Measurements from ENCODE around the gene SKA3. TPM values are rescaled to one million over a fixed set of nuclear protein-coding genes. Genes with fewer than 3 reads are reported as not detected.

The SKA3 gene
- total RNA-seq, 1 experiment from 2014 or later = 61.8 TPM

DNA sequence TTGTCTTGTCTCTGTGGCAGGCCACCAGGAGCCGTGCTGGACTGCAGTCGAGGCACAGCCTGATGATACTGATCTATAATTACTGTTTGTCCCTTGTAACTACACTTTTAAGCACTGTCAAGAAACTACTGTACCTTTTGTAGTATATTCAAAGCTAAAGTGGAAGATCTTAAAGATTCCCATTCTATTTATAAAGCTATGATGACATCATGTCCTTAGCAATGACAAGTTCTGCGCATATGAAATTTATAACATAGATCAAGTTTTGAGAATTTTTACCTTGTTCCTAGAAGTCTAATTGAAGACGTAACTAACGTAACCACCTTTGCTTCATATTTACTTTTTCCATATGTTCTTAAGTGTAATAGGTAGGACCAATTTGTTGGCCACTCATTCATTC is 58.2 kb downstream of the SKA3 start:
- Histone ChIP-seq H3K27ac (ENCODE audit: insufficient read length, low read depth, low read length) (no peak overlapping the region), H3K23me2 (ENCODE audit: insufficient read length, low read depth, low read length, poor library complexity, severe bottlenecking) (no peaks in the 10 kb centered on the region), H2BK120ac (ENCODE audit: low read depth, low read length, poor library complexity, severe bottlenecking) (no peak overlapping the region), H3K79me2 (ENCODE audit: insufficient read depth, low read length) (no peaks in the 10 kb centered on the region), H2BK5ac (ENCODE audit: insufficient read length, low read length) (no peak overlapping the region), H2AK5ac (ENCODE audit: insufficient read length, low read length) (no peak overlapping the region), H2AFZ (ENCODE audit: low read length) (no peak overlapping the region), H3K18ac (ENCODE audit: insufficient read length, low read depth, low read length) (no peak overlapping the region), H3K56ac (ENCODE audit: insufficient read length, low read depth, low read length) (no peak overlapping the region), H4K8ac (replicated peaks; ENCODE audit: insufficient read length, low read depth, low read length) (no peak overlapping the region), H3K4me1 (ENCODE audit: insufficient read depth, low read length) (peaks cover 3% of the 10 kb centered on the region; the same call in 1 of the 2 replicates), H4K91ac (ENCODE audit: insufficient read length, low read depth, low read length) (no peak overlapping the region), H3K4me2 (ENCODE audit: insufficient read depth, insufficient read length, low read length) (no peak overlapping the region), H2BK20ac (ENCODE audit: low read depth, low read length, poor library complexity, severe bottlenecking) (no peak overlapping the region), H4K5ac (ENCODE audit: insufficient read length, low read depth, low read length) (no peak overlapping the region), H3K9me3 (ENCODE audit: control insufficient read depth, low read depth, low read length) (no peaks in the 10 kb centered on the region), H3T11ph (ENCODE audit: low read length) (no peak overlapping the region), H3K23ac (ENCODE audit: insufficient read length, low read depth, low read length) (no peak overlapping the region), H3K27me3 (ENCODE audit: insufficient read depth, low read length) (no peaks in the 10 kb centered on the region), H3K79me1 (ENCODE audit: insufficient read depth, low read depth, low read length, poor library complexity, severe bottlenecking) (no peaks in the 10 kb centered on the region), H3K9ac (ENCODE audit: extremely low read depth, insufficient read length, low read length) (no peak overlapping the region), H2BK15ac (ENCODE audit: low read depth, low read length) (no peak overlapping the region), H4K20me1 (ENCODE audit: control insufficient read depth, insufficient read depth, insufficient read length) (no peaks in the 10 kb centered on the region), H2BK12ac (ENCODE audit: insufficient read length, low read depth, low read length) (no peak overlapping the region), H3K4ac (ENCODE audit: low read depth, low read length) (no peak overlapping the region), H3K14ac (ENCODE audit: insufficient read depth, low read length) (no peak overlapping the region)
- peaks cover 0 to 10% (median 2%) of the 10 kb centered on the region in 3 experiments; a peak in 6 of 7 replicates for H3K36me3 Mint-ChIP-seq (ENCODE audit: insufficient read depth in 1 of 3, low read depth in 3 of 3)
- no peak overlapping the region for H3K27ac Mint-ChIP-seq
- DNase-seq = no peak
- peaks cover 33% of the 10 kb centered on the region in 2 experiments for H3K4me1 Mint-ChIP-seq
- TF ChIP-seq, protein P1, sequence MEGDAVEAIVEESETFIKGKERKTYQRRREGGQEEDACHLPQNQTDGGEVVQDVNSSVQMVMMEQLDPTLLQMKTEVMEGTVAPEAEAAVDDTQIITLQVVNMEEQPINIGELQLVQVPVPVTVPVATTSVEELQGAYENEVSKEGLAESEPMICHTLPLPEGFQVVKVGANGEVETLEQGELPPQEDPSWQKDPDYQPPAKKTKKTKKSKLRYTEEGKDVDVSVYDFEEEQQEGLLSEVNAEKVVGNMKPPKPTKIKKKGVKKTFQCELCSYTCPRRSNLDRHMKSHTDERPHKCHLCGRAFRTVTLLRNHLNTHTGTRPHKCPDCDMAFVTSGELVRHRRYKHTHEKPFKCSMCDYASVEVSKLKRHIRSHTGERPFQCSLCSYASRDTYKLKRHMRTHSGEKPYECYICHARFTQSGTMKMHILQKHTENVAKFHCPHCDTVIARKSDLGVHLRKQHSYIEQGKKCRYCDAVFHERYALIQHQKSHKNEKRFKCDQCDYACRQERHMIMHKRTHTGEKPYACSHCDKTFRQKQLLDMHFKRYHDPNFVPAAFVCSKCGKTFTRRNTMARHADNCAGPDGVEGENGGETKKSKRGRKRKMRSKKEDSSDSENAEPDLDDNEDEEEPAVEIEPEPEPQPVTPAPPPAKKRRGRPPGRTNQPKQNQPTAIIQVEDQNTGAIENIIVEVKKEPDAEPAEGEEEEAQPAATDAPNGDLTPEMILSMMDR (conservative IDR thresholded peaks at IDR 0.05) = no peak
- no CpG with 5 or more reads among the region's 5 CpGs for WGBS (ENCODE audit: extremely low coverage, insufficient read length, low lambda C conversion rate)
- H3K27me3 Mint-ChIP-seq (ENCODE audit: low read depth) = no peaks in the 10 kb centered on the region
- no peak overlapping the region for H3K4me3 Mint-ChIP-seq
- H3K9me3 Mint-ChIP-seq = peaks cover 9 to 16% of the 10 kb centered on the region in 2 experiments
